ENCODE results near the gene RAD51B. TPM values are rescaled to one million over a fixed set of nuclear protein-coding genes. Genes with fewer than 3 reads are reported as not detected.

The RAD51B gene
- polyA plus RNA-seq, 3 donors: 3.6 to 11.6 (median 9.4) TPM

GRCh38 chr14:68140806-68141205 lies 321.2 kb downstream of the RAD51B start:
- no peak for TF ChIP-seq CTCF (IDR thresholded peaks at IDR 0.05)
- no CpG with 5 or more reads among the region's 3 CpGs for WGBS (ENCODE audit: insufficient coverage)
- Mint-ChIP-seq H3K9me3 (peaks cover 0 to 1% (median 0%) of the 10 kb centered on the region in 7 donors), H3K36me3 (no peaks in the 10 kb centered on the region), H3K4me3 (no peak overlapping the region), H3K27me3 (ENCODE audit: low read depth in 3 of 3) (no peaks in the 10 kb centered on the region), H3K27ac (no peak overlapping the region), H3K4me1 (peaks cover 10% of the 10 kb centered on the region)
- H3K4me1 ChIP-seq (ENCODE audit: control insufficient read depth in 1 of 2, insufficient read depth in 2 of 2, low read length in 2 of 2): no peaks in the 10 kb centered on the region
- no peaks in the 10 kb centered on the region for H4K20me1 ChIP-seq (ENCODE audit: insufficient read depth, low read length)
- H3K36me3 ChIP-seq (replicated peaks in 1 of 2; ENCODE audit: control insufficient read depth in 1 of 2, insufficient read depth in 2 of 2, low read length in 2 of 2): no peaks in the 10 kb centered on the region
- no peak overlapping the region for H3K27ac ChIP-seq (ENCODE audit: low read depth in 1 of 2, low read length in 2 of 2)
- H3K9ac ChIP-seq (ENCODE audit: insufficient read depth, low read length, poor library complexity, severe bottlenecking): no peak overlapping the region
- no peak for DNase-seq
- H2AFZ ChIP-seq (ENCODE audit: insufficient read depth, low read depth, low read length, poor library complexity, severe bottlenecking): no peak overlapping the region
- H3K4me3 ChIP-seq (replicated peaks in 1 of 3; ENCODE audit: low read depth in 2 of 3, low read length in 3 of 3): no peak overlapping the region
- H3K4me2 ChIP-seq (replicated peaks; ENCODE audit: extremely low read depth, low read length, poor library complexity, severe bottlenecking): no peak overlapping the region
- no peaks in the 10 kb centered on the region for H3K9me3 ChIP-seq (replicated peaks in 1 of 2; ENCODE audit: control insufficient read depth in 1 of 2, insufficient read depth in 1 of 2, low read length in 2 of 2)
- no peaks in the 10 kb centered on the region for H3K79me2 ChIP-seq (ENCODE audit: insufficient read depth, low read length)
- intact Hi-C loops (cut with micrococcal nuclease): no loop called here
- no peaks in the 10 kb centered on the region for H3K27me3 ChIP-seq (ENCODE audit: control insufficient read depth in 2 of 2, insufficient read depth in 2 of 2, low read length in 2 of 2)

GRCh38 chr14:68141281-68142088 lies 321.9 kb downstream of the RAD51B start:
- H3K36me3 Mint-ChIP-seq: no peaks in the 10 kb centered on the region
- peaks cover 0 to 1% (median 0%) of the 10 kb centered on the region in 7 donors for H3K9me3 Mint-ChIP-seq
- H3K27ac Mint-ChIP-seq: no peak overlapping the region
- intact Hi-C loops (cut with micrococcal nuclease): no loop called here
- no peaks in the 10 kb centered on the region for H3K27me3 ChIP-seq (ENCODE audit: control insufficient read depth in 2 of 2, insufficient read depth in 2 of 2, low read length in 2 of 2)
- no peaks in the 10 kb centered on the region for H3K27me3 Mint-ChIP-seq (ENCODE audit: low read depth in 3 of 3)
- H3K9me3 ChIP-seq (replicated peaks in 1 of 2; ENCODE audit: control insufficient read depth in 1 of 2, insufficient read depth in 1 of 2, low read length in 2 of 2): no peaks in the 10 kb centered on the region
- H3K27ac ChIP-seq (ENCODE audit: low read depth in 1 of 2, low read length in 2 of 2): no peak overlapping the region
- H3K4me2 ChIP-seq (replicated peaks; ENCODE audit: extremely low read depth, low read length, poor library complexity, severe bottlenecking): no peak overlapping the region
- no peaks in the 10 kb centered on the region for H3K79me2 ChIP-seq (ENCODE audit: insufficient read depth, low read length)
- H3K4me3 Mint-ChIP-seq: no peak overlapping the region
- no peaks in the 10 kb centered on the region for H4K20me1 ChIP-seq (ENCODE audit: insufficient read depth, low read length)
- no peaks in the 10 kb centered on the region for H3K36me3 ChIP-seq (replicated peaks in 1 of 2; ENCODE audit: control insufficient read depth in 1 of 2, insufficient read depth in 2 of 2, low read length in 2 of 2)
- no peak overlapping the region for H2AFZ ChIP-seq (ENCODE audit: insufficient read depth, low read depth, low read length, poor library complexity, severe bottlenecking)
- TF ChIP-seq CTCF (IDR thresholded peaks at IDR 0.05): no peak
- no peak overlapping the region for H3K9ac ChIP-seq (ENCODE audit: insufficient read depth, low read length, poor library complexity, severe bottlenecking)
- peaks cover 10% of the 10 kb centered on the region for H3K4me1 Mint-ChIP-seq
- DNase-seq: no peak
- WGBS (ENCODE audit: insufficient coverage): no CpG with 5 or more reads among the region's 5 CpGs
- H3K4me3 ChIP-seq (replicated peaks in 1 of 3; ENCODE audit: low read depth in 2 of 3, low read length in 3 of 3): no peak overlapping the region
- no peaks in the 10 kb centered on the region for H3K4me1 ChIP-seq (ENCODE audit: control insufficient read depth in 1 of 2, insufficient read depth in 2 of 2, low read length in 2 of 2)
